Hepatic stellate cell (primary cell): ENCODE measurements around the gene MYOG.

Experiments
- DNase-seq: peaks from one replicate; pipeline ENCODE4 v3.0.0; 2011; ENCODE audit warnings: low spot score

Gene MYOG

GRCh38 chr1:203072002-203072602 is 13.7 kb downstream of the MYOG start:
- DNase-seq = no peak

- DNase-seq = no peak
These were observed 16.6 kb downstream of the MYOG start for GRCh38 chr1:203069030-203069747.

GRCh38 chr1:203066965-203067364 is 18.8 kb downstream of the MYOG start:
- no peak for DNase-seq

GRCh38 chr1:203065986-203066385 is 19.8 kb downstream of the MYOG start:
- DNase-seq = no peak

GRCh38 chr1:203065191-203065590 is 20.6 kb downstream of the MYOG start:
- no peak for DNase-seq

- no peak for DNase-seq
These were observed 22.5 kb downstream of the MYOG start for GRCh38 chr1:203063287-203063686.

- no peak for DNase-seq
These were observed 25.7 kb downstream of the MYOG start for GRCh38 chr1:203060115-203060514.

GRCh38 chr1:203059485-203059884 is 26.3 kb downstream of the MYOG start:
- no peak for DNase-seq

- no peak for DNase-seq
These were observed 27.2 kb downstream of the MYOG start for GRCh38 chr1:203058676-203058935.

GRCh38 chr1:203057911-203058675 is 27.7 kb downstream of the MYOG start:
- no peak for DNase-seq

GRCh38 chr1:203056516-203056915 is 29.3 kb downstream of the MYOG start:
- DNase-seq = no peak

- no peak for DNase-seq
These were observed 29.8 kb downstream of the MYOG start for GRCh38 chr1:203056012-203056411.

GRCh38 chr1:203055161-203055799 is 30.5 kb downstream of the MYOG start:
- no peak for DNase-seq

GRCh38 chr1:203054642-203055041 is 31.2 kb downstream of the MYOG start:
- DNase-seq = no peak

GRCh38 chr1:203054184-203054583 is 31.6 kb downstream of the MYOG start:
- DNase-seq = no peak

GRCh38 chr1:203052601-203053000 is 33.2 kb downstream of the MYOG start:
- no peak for DNase-seq

GRCh38 chr1:203051841-203052324 is 33.9 kb downstream of the MYOG start:
- no peak for DNase-seq

- no peak for DNase-seq
These were observed 35.0 kb downstream of the MYOG start for GRCh38 chr1:203050826-203051225.

GRCh38 chr1:203049576-203050180 is 36.1 kb downstream of the MYOG start:
- no peak for DNase-seq

- DNase-seq = no peak
These were observed 36.7 kb downstream of the MYOG start for GRCh38 chr1:203049077-203049476.

GRCh38 chr1:203048555-203049051 is 37.2 kb downstream of the MYOG start:
- DNase-seq = no peak

- DNase-seq = no peak
These were observed 37.7 kb downstream of the MYOG start for GRCh38 chr1:203048086-203048485.
